B cell (primary cell): ENCODE data around the gene NME9. TPM values are rescaled to one million over a fixed set of nuclear protein-coding genes. Genes with fewer than 3 reads are reported as not detected.

Experiments
- ATAC-seq: fragments of 200-7000 bp; cut with Tn5 transposase; one replicate; pipeline ENCODE4 v1.10.0; 2021; ENCODE audit warnings: low read depth, mild to moderate bottlenecking, moderate number of reproducible peaks, moderate library complexity
- CTCF ChIA-PET: fragments of 350-600 bp; sonication (Branson Sonifier 250); formaldehyde crosslinking; loops from one replicate; lab custom pipeline; 2021; ENCODE audit warnings: antibody characterized with exemption, inconsistent platforms; lab: Charles Lee
- POLR2A ChIA-PET: fragments of 350-600 bp; sonication (Branson Sonifier 250); formaldehyde crosslinking; loops from one replicate; lab custom pipeline; 2021; ENCODE audit warnings: antibody characterized with exemption; lab: Charles Lee
- DNase-seq: peaks from one replicate; pipeline ENCODE4 v3.0.0; 2013
- H2AFZ ChIP-seq: 2 replicates; pipeline ENCODE4 v1.6.1; 2012; ENCODE audit warnings: mild to moderate bottlenecking, low read depth, low read length; ENCODE audit not compliant: insufficient read depth, poor library complexity, severe bottlenecking
- H3K27ac ChIP-seq, 2 donors: 1 replicate in 1 of 2; 2 replicates in 1 of 2; pipeline ENCODE4 v1.5.1; 2012 to 2013; ENCODE audit warnings: low read length in 2 of 2, mild to moderate bottlenecking in 2 of 2, moderate library complexity in 1 of 2
- H3K27me3 ChIP-seq, 4 experiments: fragments of 200-600 bp in 1 of 4; sonication (generic) in 1 of 4; replicated peaks in 1 of 4; 1 replicate in 2 of 4; 2 replicates in 2 of 4; pipeline versions ENCODE4 v1.6.1 to v1.7.0; 2013 to 2016; ENCODE audit warnings: low read length in 3 of 4, mild to moderate bottlenecking in 2 of 4, mixed read lengths in 1 of 4, moderate library complexity in 1 of 4; ENCODE audit not compliant: insufficient read depth in 4 of 4, control insufficient read depth in 3 of 4; ENCODE audit errors: control extremely low read depth in 1 of 4
- H3K36me3 ChIP-seq, 2 experiments: replicated peaks in 1 of 2; 1 replicate in 1 of 2; 2 replicates in 1 of 2; pipeline versions ENCODE4 v1.6.1 to v1.7.1; 2013; ENCODE audit warnings: low read length in 1 of 2; ENCODE audit not compliant: insufficient read depth in 2 of 2, control insufficient read depth in 1 of 2; ENCODE audit errors: control extremely low read depth in 1 of 2, extremely low read depth in 1 of 2
- H3K4me1 ChIP-seq, 2 donors: fragments of 200-600 bp in 1 of 2; sonication (generic) in 1 of 2; 1 replicate in 1 of 2; 2 replicates in 1 of 2; pipeline versions ENCODE4 v1.5.1 to v1.6.1; 2013 to 2017; ENCODE audit warnings: low read length in 2 of 2; ENCODE audit not compliant: control insufficient read depth in 2 of 2, insufficient read depth in 2 of 2
- H3K4me2 ChIP-seq: replicated peaks from 2 replicates; pipeline ENCODE3; 2012; ENCODE audit warnings: mild to moderate bottlenecking, low read depth, low read length; ENCODE audit not compliant: poor library complexity, severe bottlenecking
- H3K4me3 ChIP-seq, 5 experiments: fragments of 200-600 bp in 1 of 5; sonication (generic) in 1 of 5; 1 replicate in 3 of 5; 2 replicates in 2 of 5; pipeline versions ENCODE4 v1.5.1 to v1.7.0; 2011 to 2016; ENCODE audit warnings: low read length in 4 of 5, mild to moderate bottlenecking in 4 of 5, low read depth in 2 of 5, control low read depth in 1 of 5, moderate library complexity in 1 of 5; ENCODE audit not compliant: insufficient read depth in 1 of 5; ENCODE audit errors: control extremely low read depth in 1 of 5, extremely low read depth in 1 of 5
- H3K79me2 ChIP-seq: fragments of 200-600 bp; sonication (generic); one replicate; pipeline ENCODE4 v1.6.0; 2016; ENCODE audit warnings: low read length; ENCODE audit not compliant: control insufficient read depth, insufficient read depth
- H3K9ac ChIP-seq: fragments of 200-600 bp; sonication (generic); 2 replicates; pipeline ENCODE4 v1.6.1; 2017; ENCODE audit warnings: mild to moderate bottlenecking, low read length, moderate library complexity
- H3K9me3 ChIP-seq, 3 donors: one replicate each; pipeline versions ENCODE4 v1.6.1 to v1.7.1; 2013; ENCODE audit warnings: low read length in 2 of 3; ENCODE audit not compliant: control insufficient read depth in 2 of 3, insufficient read depth in 1 of 3; ENCODE audit errors: control extremely low read depth in 1 of 3
- H4K20me1 ChIP-seq: 2 replicates; pipeline ENCODE4 v1.6.0; 2012; ENCODE audit warnings: mild to moderate bottlenecking, low read length; ENCODE audit not compliant: insufficient read depth, control insufficient read depth, poor library complexity, severe bottlenecking
- H3K27ac Mint-ChIP-seq: one replicate; pipeline ENCODE4 v1.8.0; 2021; ENCODE audit warnings: mixed read lengths
- H3K27me3 Mint-ChIP-seq: one replicate; pipeline ENCODE4 v1.8.0; 2021; ENCODE audit warnings: mixed read lengths
- H3K4me1 Mint-ChIP-seq: one replicate; pipeline ENCODE4 v1.8.0; 2021; ENCODE audit warnings: mixed read lengths
- H3K4me3 Mint-ChIP-seq: one replicate; pipeline ENCODE4 v1.8.0; 2021; ENCODE audit warnings: mixed read lengths
- H3K9me3 Mint-ChIP-seq: one replicate; pipeline ENCODE4 v1.8.0; 2022; ENCODE audit warnings: mixed read lengths; ENCODE audit not compliant: insufficient read depth
- CTCF ChIP-seq: fragments of 200-600 bp; IDR thresholded peaks from one replicate; pipeline ENCODE4 v1.8.0; 2022; ENCODE audit warnings: antibody characterized with exemption, mild to moderate bottlenecking
- EZH2 ChIP-seq: IDR thresholded peaks from 2 replicates; pipeline ENCODE4 v1.6.1; 2012; ENCODE audit warnings: borderline replicate concordance, low read depth, mild to moderate bottlenecking, moderate library complexity, low read length; ENCODE audit not compliant: insufficient read depth, poor library complexity, severe bottlenecking
- WGBS: methylation state at CpG from one replicate; pipeline ENCODE4 v1.1.5; 2013; ENCODE audit warnings: missing lambda C conversion rate; ENCODE audit not compliant: insufficient coverage; 5-methylcytosine and 5-hydroxymethylcytosine counted together
- intact Hi-C: fragments of 100-400 bp; cut with micrococcal nuclease; formaldehyde crosslinking; loops from one replicate; pipeline ENCODE4 v1.10.0; 2022
- polyA plus RNA-seq: library from polyadenylated mRNA; depleted of rRNA; stranded (reverse); fragments of >200 nt; gene quantifications from 2 replicates; pipeline ENCODE4 v1.2.3, GENCODE V29; 2012
- total RNA-seq, 2 donors: library from RNA; stranded (reverse); fragments of 120-200 nt in 1 of 2; gene quantifications; 1 replicate in 1 of 2; 2 replicates in 1 of 2; pipeline versions ENCODE4 v1.2.3 to v1.2.4, GENCODE V29; 2013 to 2022

NME9 gene
- total and polyA plus RNA-seq, 2 donors (not counting 1 experiment from before 2014, with no cell fraction given): not detected

DNA sequence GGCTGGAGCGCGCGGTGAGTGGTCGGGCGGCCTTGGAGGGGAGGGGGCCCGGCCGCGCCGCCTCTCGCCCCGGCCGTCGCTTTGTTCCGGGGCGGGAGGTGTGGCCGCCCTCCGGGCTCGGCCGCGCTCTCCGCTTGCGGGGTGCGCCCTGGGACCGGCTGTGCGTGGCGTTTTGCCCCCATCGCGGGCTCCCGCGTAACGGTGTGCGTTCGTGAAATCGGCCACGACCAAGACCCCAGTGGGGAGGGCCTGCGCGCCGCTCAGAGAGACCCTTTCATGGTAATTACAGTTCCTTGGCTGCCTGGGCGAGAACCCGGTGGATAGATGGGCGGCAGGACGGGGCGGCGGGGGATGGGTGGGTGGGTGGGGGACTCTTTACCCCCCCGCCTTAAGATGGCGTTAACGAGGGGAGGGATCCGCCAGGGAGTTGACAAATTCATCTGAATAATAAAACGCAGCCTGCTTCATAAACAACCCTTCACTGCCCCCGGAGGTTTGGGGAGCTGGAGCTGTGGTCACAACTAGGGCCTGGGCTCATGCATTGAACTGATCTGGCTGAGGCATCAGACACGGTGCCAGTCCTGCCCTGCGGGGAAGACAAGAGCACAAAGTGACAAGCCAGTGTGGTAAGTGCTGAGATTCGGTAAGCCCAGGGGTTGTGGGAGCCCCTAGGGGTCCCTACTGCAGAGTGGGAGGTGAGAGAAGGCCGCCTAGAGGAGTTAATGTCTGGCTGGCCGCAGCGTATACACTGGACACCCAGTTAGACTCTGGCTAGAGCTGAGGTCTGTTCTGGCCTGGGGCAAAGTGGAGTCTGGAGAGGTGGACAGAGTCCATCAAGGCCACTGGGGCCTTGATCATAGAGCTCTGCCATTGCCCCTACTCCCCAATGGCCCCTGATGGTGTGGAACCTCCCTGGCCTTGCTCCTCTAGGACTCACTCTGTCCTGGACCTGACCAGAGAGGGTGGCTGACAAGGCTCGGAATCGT, 19.4 kb upstream of the NME9 start:
- no peaks in the 10 kb centered on the region for H3K79me2 ChIP-seq
- DNase-seq (no peak), ATAC-seq (no peak)
- no peaks in the 10 kb centered on the region for H4K20me1 ChIP-seq
- TF ChIP-seq EZH2 (no peak), CTCF (no peak)
- H3K27me3 ChIP-seq: peaks cover 0 to 62% (median 20%) of the 10 kb centered on the region in 4 experiments
- no peak overlapping the region for H3K9ac ChIP-seq
- no peak overlapping the region for H2AFZ ChIP-seq
- no peak overlapping the region for H3K27ac Mint-ChIP-seq
- no peaks in the 10 kb centered on the region for H3K36me3 ChIP-seq
- H3K4me1 ChIP-seq: peaks cover 6 to 9% of the 10 kb centered on the region in 2 donors
- ChIA-PET CTCF (interaction anchor here (0.6 kb wide), 1 partner anchor 13 kb away, joined by 4 read pairs; no protein-coding TSS in a partner anchor), POLR2A (no interaction called here)
- peak overlapping the region; percentile 73 for H3K4me2 ChIP-seq
- peak overlapping the region; percentile 60 for H3K4me3 Mint-ChIP-seq
- intact Hi-C loops: no loop called here
- H3K9me3 Mint-ChIP-seq: peaks cover 2% of the 10 kb centered on the region
- H3K4me1 Mint-ChIP-seq: peaks cover 12% of the 10 kb centered on the region
- WGBS: 13% methylated on average over 45 of the region's 58 CpGs
- H3K4me3 ChIP-seq: peak overlapping the region in 1 of 5 experiments; percentile 52
- no peak overlapping the region for H3K27ac ChIP-seq
- H3K27me3 Mint-ChIP-seq: peaks cover 71% of the 10 kb centered on the region
- peaks cover 0 to 8% (median 3%) of the 10 kb centered on the region in 3 donors for H3K9me3 ChIP-seq
